ENCODE data around the gene GIMAP2.
"Not testable (repeated sequence)": the region's sequence is repeated elsewhere in the genome, so short reads cannot be mapped to it uniquely, and the experiment has no call there.

Gene GIMAP2

GRCh38 chr7:150685219-150686029, at the start of gene GIMAP2:
Gene GIMAP2, plus strand, starts transcription at chr7:150685706. Its CDS starts 1,354 bp downstream, at chr7:150687060.
- DNase-seq, result peak; percentile 59

- DNase-seq, result no peak
Measured at GRCh38 chr7:150641854-150642253, 43.7 kb upstream of the GIMAP2 start.

- DNase-seq, result no peak
Measured at GRCh38 chr7:150642926-150643325, 42.6 kb upstream of the GIMAP2 start.

- no peak for DNase-seq
Measured at GRCh38 chr7:150645259-150646020, 40.1 kb upstream of the GIMAP2 start.

GRCh38 chr7:150648353-150649079, 37.0 kb upstream of the GIMAP2 start:
- DNase-seq, result peak; percentile 35

- no peak for DNase-seq
Measured at GRCh38 chr7:150649080-150649385, 36.5 kb upstream of the GIMAP2 start.

- no peak for DNase-seq
Measured at GRCh38 chr7:150654692-150655091, 30.8 kb upstream of the GIMAP2 start.

- DNase-seq, result no peak
Measured at GRCh38 chr7:150656047-150656446, 29.5 kb upstream of the GIMAP2 start.

- no peak for DNase-seq
Measured at GRCh38 chr7:150657526-150657925, 28.0 kb upstream of the GIMAP2 start.

GRCh38 chr7:150660939-150661613, 24.4 kb upstream of the GIMAP2 start:
- DNase-seq, result no peak

- DNase-seq, result not testable (repeated sequence)
Measured at GRCh38 chr7:150662821-150663220, 22.7 kb upstream of the GIMAP2 start.

GRCh38 chr7:150663802-150664494, 21.6 kb upstream of the GIMAP2 start:
- DNase-seq, result peak; percentile 68

- DNase-seq, result peak; percentile 73
Measured at GRCh38 chr7:150665089-150665748, 20.3 kb upstream of the GIMAP2 start.

GRCh38 chr7:150665896-150666295, 19.6 kb upstream of the GIMAP2 start:
- peak; percentile 27 for DNase-seq

GRCh38 chr7:150666412-150666811, 19.1 kb upstream of the GIMAP2 start:
- DNase-seq, result no peak

GRCh38 chr7:150668472-150668911, 17.0 kb upstream of the GIMAP2 start:
- DNase-seq, result peak; percentile 78

- no peak for DNase-seq
Measured at GRCh38 chr7:150668977-150669376, 16.5 kb upstream of the GIMAP2 start.

- DNase-seq, result not testable (repeated sequence)
Measured at GRCh38 chr7:150671798-150672585, 13.5 kb upstream of the GIMAP2 start.

- no peak for DNase-seq
Measured at GRCh38 chr7:150675714-150676113, 9.8 kb upstream of the GIMAP2 start.

- not testable (repeated sequence) for DNase-seq
Measured at GRCh38 chr7:150676276-150676675, 9.2 kb upstream of the GIMAP2 start.

- peak; percentile 56 for DNase-seq
Measured at GRCh38 chr7:150676854-150677253, 8.7 kb upstream of the GIMAP2 start.

All from CD4-positive, alpha-beta T cell treated with Interleukin-6 for 4 hours (primary cell).